K562 (cell line): ENCODE data around the gene HCFC1R1. TPM values are rescaled to one million over a fixed set of nuclear protein-coding genes. Genes with fewer than 3 reads are reported as not detected.
A peak's percentile ranks its signal among the peaks of the same experiment; 100 is the strongest.

Experiments
- BRCA1 ChIP-seq, 2 experiments: fragments of 450-650 bp in 1 of 2; sonication (generic) in 1 of 2; formaldehyde crosslinking in 1 of 2; IDR thresholded peaks; 2 replicates each; pipeline versions ENCODE4 v1.5.0 to v1.6.1; 2017 to 2020; ENCODE audit warnings: mild to moderate bottlenecking in 1 of 2, missing genetic modification reagents in 1 of 2
- CC2D1A ChIP-seq: fragments of 450-650 bp; IDR thresholded peaks from 2 replicates; pipeline ENCODE4 v1.6.1; 2017; ENCODE audit warnings: mild to moderate bottlenecking
- CHD1 ChIP-seq: fragments of 200-600 bp; sonication (generic); IDR thresholded peaks from one replicate; pipeline ENCODE4 v1.6.1; 2012; ENCODE audit warnings: mild to moderate bottlenecking, moderate library complexity, low read length, inconsistent platforms
- CREBBP ChIP-seq: IDR thresholded peaks from one replicate; pipeline ENCODE4 v1.6.1; 2012; ENCODE audit warnings: low read depth, mild to moderate bottlenecking, control low read depth, inconsistent platforms, low read length
- KDM5B ChIP-seq: fragments of 200-600 bp; sonication (generic); IDR thresholded peaks from 2 replicates; pipeline ENCODE4 v1.6.1; 2012; ENCODE audit warnings: low read depth, mild to moderate bottlenecking, moderate library complexity, low read length, control low read depth, inconsistent platforms; ENCODE audit not compliant: insufficient replicate concordance
- NR2C2 ChIP-seq, 2 experiments: fragments of 200-800 bp in 1 of 2; sonication (Bioruptor generic) in 1 of 2; sonication (generic) in 1 of 2; formaldehyde crosslinking in 1 of 2; IDR thresholded peaks; 2 replicates each; pipeline versions ENCODE4 v1.6.1 to v1.8.0; 2016 to 2022; ENCODE audit warnings: mild to moderate bottlenecking in 1 of 2, missing compliant biosample characterization in 1 of 2, missing genetic modification characterization in 1 of 2, missing genetic modification reagents in 1 of 2
- TEAD1 ChIP-seq, 2 experiments: fragments of 450-650 bp in 1 of 2; sonication (generic) in 1 of 2; formaldehyde crosslinking; IDR thresholded peaks; 2 replicates each; pipeline versions ENCODE4 v1.4.0 to v1.8.0; 2020 to 2022; ENCODE audit warnings: mild to moderate bottlenecking in 2 of 2, missing genetic modification reagents in 1 of 2
- TEAD4 ChIP-seq, 2 experiments: sonication (generic) in 1 of 2; formaldehyde crosslinking in 1 of 2; IDR thresholded peaks; 2 replicates each; pipeline versions ENCODE4 v1.6.1 to v1.8.0; 2012 to 2022; ENCODE audit warnings: borderline replicate concordance in 1 of 2, inconsistent platforms in 1 of 2, low read length in 1 of 2, mild to moderate bottlenecking in 1 of 2, missing genetic modification reagents in 1 of 2
- YBX1 ChIP-seq: fragments of 450-650 bp; IDR thresholded peaks from 2 replicates; pipeline ENCODE4 v1.7.1; 2016; ENCODE audit warnings: mild to moderate bottlenecking
- YY1 ChIP-seq, 3 experiments: IDR thresholded peaks; 2 replicates each; pipeline ENCODE4 v1.6.1; 2011; ENCODE audit warnings: low read length in 2 of 3, mild to moderate bottlenecking in 2 of 3, moderate library complexity in 2 of 3, borderline replicate concordance in 1 of 3, control low read depth in 1 of 3, low read depth in 1 of 3; ENCODE audit not compliant: insufficient read depth in 3 of 3, insufficient replicate concordance in 2 of 3, control insufficient read depth in 1 of 3, insufficient read length in 1 of 3; ENCODE audit errors: extremely low read depth in 1 of 3
- ZNF212 ChIP-seq: fragments of 450-650 bp; formaldehyde crosslinking; IDR thresholded peaks from 2 replicates; pipeline ENCODE4 v1.4.0; 2020; ENCODE audit warnings: mild to moderate bottlenecking
- ZNF253 ChIP-seq: fragments of 250-450 bp; sonication (Bioruptor Pico); conservative IDR thresholded peaks from 2 replicates; pipeline ENCODE4 v1.6.1; 2021; ENCODE audit warnings: mild to moderate bottlenecking
- ZNF589 ChIP-seq: fragments of 200-800 bp; sonication (Bioruptor generic); IDR thresholded peaks from 2 replicates; pipeline ENCODE4 v1.6.1; 2016; ENCODE audit warnings: low read depth, missing genetic modification characterization, missing compliant biosample characterization
- ZSCAN29 ChIP-seq: fragments of 450-650 bp; IDR thresholded peaks from 2 replicates; pipeline ENCODE4 v1.6.1; 2017
- polyA plus RNA-seq, 8 experiments: library from polyadenylated mRNA; depleted of rRNA in 4 of 8; stranded (reverse) in 5 of 8; unstranded in 3 of 8; fragments of >200 nt; fragmentation: Nextera tagmentation in 2 of 8; fragmentation: Illumina TruSeq in 1 of 8; extraction: Ambion mirVana in 2 of 8; extraction: Trizol in 1 of 8; gene quantifications; 2 replicates each; pipeline versions ENCODE4 v1.2.1 to v1.2.3, GENCODE V29; 2011 to 2014; ENCODE audit warnings: inconsistent platforms in 1 of 8, missing spikeins in 1 of 8
- total RNA-seq, 7 experiments: library from RNA; depleted of rRNA in 6 of 7; stranded (reverse); fragments of >200 nt in 6 of 7; fragmentation: Illumina TruSeq in 2 of 7; extraction: Trizol in 2 of 7; gene quantifications; 2 replicates each; pipeline versions ENCODE4 v1.2.1 to v1.2.3, GENCODE V29; 2011 to 2021; ENCODE audit warnings: low replicate concordance in 1 of 7
- TF ChIP-seq, protein P1 (sequence below): sonication (generic); formaldehyde crosslinking; IDR thresholded peaks from 2 replicates; pipeline ENCODE4 v1.4.0; 2020; ENCODE audit warnings: mild to moderate bottlenecking, missing genetic modification reagents
- TF ChIP-seq, protein P2 (sequence below): fragments of 450-650 bp; IDR thresholded peaks from 2 replicates; pipeline ENCODE4 v1.7.1; 2018; ENCODE audit warnings: mild to moderate bottlenecking, low read depth; ENCODE audit not compliant: partially characterized antibody
- TF ChIP-seq, protein P3 (sequence below), 2 experiments: fragments of 450-650 bp; conservative IDR thresholded peaks; 2 replicates each; pipeline ENCODE4 v1.6.1; 2017; ENCODE audit warnings: mild to moderate bottlenecking in 2 of 2, moderate library complexity in 2 of 2

Gene HCFC1R1
- total and polyA plus RNA-seq, 9 of the 15 experiments (the other 6 are each of a cell fraction or from before 2014, with no cell fraction given): 2.2 to 29.0 (median 11.2) TPM

DNA sequence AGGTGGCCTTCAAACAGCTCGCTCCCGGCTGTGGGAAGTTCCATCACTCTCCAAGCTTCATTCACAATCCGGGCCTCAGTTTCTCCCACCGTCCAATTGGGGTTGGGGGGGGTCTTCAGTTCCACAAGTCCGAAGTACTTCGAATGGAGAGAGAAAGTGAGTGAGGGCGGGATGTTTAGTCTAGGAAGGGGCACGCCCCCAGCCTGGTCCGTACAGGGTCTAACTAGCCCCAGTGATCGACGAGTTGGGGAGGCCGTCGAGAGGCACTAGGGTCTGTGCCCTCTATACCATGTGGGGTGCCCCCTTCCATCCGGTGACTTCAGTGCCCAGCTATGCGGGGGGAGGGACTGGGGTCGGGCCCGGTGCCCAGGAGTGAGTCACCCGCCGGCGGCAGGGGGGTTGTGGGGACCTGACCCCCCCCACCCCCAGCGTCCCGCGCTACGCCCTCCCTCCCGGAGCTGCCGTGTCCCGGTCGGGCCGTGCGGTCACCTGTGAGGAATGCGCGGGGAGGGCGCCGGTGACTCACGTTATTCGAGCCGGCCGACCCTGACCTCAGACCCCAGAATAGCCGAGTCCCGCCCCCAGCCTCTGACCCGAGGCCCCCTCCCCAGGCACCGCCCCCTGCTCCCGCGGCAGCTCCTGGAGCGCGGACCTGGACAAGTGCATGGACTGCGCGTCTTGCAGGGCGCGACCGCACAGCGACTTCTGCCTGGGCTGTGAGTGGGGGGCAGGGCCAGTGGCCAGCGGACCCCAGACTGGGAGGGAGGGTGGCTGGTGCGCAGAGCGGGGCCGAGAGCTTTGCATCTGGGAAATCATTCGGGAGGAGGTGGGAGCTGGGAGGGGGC is 2.9 kb downstream of the HCFC1R1 start (continued):
- TF ChIP-seq, protein P1, sequence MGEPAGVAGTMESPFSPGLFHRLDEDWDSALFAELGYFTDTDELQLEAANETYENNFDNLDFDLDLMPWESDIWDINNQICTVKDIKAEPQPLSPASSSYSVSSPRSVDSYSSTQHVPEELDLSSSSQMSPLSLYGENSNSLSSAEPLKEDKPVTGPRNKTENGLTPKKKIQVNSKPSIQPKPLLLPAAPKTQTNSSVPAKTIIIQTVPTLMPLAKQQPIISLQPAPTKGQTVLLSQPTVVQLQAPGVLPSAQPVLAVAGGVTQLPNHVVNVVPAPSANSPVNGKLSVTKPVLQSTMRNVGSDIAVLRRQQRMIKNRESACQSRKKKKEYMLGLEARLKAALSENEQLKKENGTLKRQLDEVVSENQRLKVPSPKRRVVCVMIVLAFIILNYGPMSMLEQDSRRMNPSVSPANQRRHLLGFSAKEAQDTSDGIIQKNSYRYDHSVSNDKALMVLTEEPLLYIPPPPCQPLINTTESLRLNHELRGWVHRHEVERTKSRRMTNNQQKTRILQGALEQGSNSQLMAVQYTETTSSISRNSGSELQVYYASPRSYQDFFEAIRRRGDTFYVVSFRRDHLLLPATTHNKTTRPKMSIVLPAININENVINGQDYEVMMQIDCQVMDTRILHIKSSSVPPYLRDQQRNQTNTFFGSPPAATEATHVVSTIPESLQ (CRISPR knock-in tag): peak; percentile 84; the same call in 1 of the 2 replicates
- TF ChIP-seq BRCA1 (IDR thresholded peaks at IDR 0.05) (no peak), BRCA1 (CRISPR knock-in tag; IDR thresholded peaks at IDR 0.05) (0 out of 2 replicates have a peak, but pooled peaks have one; percentile 81), ZNF253 (no peak), TEAD4 (IDR thresholded peaks at IDR 0.05; ENCODE audit: low read length) (peak; percentile 69; the same call in 1 of the 2 replicates), TEAD4 (CRISPR knock-in tag; IDR thresholded peaks at IDR 0.05; ENCODE audit: borderline replicate concordance) (peak; percentile 83; the same call in 1 of the 2 replicates), CC2D1A (no peak), CREBBP (no peak), YY1 (IDR thresholded peaks at IDR 0.05; ENCODE audit: borderline replicate concordance in 1 of 3, control insufficient read depth in 1 of 3, extremely low read depth in 1 of 3, insufficient read depth in 3 of 3, insufficient read length in 1 of 3, insufficient replicate concordance in 2 of 3, low read depth in 1 of 3, low read length in 2 of 3) (peak in 1 of 3 experiments; percentile 5), NR2C2 (CRISPR knock-in tag; IDR thresholded peaks at IDR 0.05) (no peak), NR2C2 (tag; IDR thresholded peaks at IDR 0.05) (0 out of 2 replicates have a peak, but pooled peaks have one; percentile 28), YBX1 (no peak), CHD1 (peak; percentile 83), ZNF212 (CRISPR knock-in tag) (no peak), ZSCAN29 (no peak), TEAD1 (CRISPR knock-in tag; IDR thresholded peaks at IDR 0.05) (peak; percentile 48 to 96; a peak in 3 of 4 replicates), ZNF589 (CRISPR knock-in tag) (no peak), KDM5B (peak; percentile 17)
- TF ChIP-seq, protein P2, sequence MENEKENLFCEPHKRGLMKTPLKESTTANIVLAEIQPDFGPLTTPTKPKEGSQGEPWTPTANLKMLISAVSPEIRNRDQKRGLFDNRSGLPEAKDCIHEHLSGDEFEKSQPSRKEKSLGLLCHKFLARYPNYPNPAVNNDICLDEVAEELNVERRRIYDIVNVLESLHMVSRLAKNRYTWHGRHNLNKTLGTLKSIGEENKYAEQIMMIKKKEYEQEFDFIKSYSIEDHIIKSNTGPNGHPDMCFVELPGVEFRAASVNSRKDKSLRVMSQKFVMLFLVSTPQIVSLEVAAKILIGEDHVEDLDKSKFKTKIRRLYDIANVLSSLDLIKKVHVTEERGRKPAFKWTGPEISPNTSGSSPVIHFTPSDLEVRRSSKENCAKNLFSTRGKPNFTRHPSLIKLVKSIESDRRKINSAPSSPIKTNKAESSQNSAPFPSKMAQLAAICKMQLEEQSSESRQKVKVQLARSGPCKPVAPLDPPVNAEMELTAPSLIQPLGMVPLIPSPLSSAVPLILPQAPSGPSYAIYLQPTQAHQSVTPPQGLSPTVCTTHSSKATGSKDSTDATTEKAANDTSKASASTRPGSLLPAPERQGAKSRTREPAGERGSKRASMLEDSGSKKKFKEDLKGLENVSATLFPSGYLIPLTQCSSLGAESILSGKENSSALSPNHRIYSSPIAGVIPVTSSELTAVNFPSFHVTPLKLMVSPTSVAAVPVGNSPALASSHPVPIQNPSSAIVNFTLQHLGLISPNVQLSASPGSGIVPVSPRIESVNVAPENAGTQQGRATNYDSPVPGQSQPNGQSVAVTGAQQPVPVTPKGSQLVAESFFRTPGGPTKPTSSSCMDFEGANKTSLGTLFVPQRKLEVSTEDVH: no peak
- TF ChIP-seq, protein P3, sequence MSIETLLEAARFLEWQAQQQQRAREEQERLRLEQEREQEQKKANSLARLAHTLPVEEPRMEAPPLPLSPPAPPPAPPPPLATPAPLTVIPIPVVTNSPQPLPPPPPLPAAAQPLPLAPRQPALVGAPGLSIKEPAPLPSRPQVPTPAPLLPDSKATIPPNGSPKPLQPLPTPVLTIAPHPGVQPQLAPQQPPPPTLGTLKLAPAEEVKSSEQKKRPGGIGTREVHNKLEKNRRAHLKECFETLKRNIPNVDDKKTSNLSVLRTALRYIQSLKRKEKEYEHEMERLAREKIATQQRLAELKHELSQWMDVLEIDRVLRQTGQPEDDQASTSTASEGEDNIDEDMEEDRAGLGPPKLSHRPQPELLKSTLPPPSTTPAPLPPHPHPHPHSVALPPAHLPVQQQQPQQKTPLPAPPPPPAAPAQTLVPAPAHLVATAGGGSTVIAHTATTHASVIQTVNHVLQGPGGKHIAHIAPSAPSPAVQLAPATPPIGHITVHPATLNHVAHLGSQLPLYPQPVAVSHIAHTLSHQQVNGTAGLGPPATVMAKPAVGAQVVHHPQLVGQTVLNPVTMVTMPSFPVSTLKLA (conservative IDR thresholded peaks at IDR 0.05): peak; percentile 48 to 61; a peak in 3 of 4 replicates
